Kidney (tissue), 14 donors: ENCODE measurements around the gene FOXN3. TPM values are rescaled to one million over a fixed set of nuclear protein-coding genes. Genes with fewer than 3 reads are reported as not detected.
A peak's percentile ranks its signal among the peaks of the same experiment; 100 is the strongest.

Experiments used
- DNase-seq, 5 donors: peaks; one replicate each; pipeline ENCODE4 v3.0.0-alpha.2; 2013 to 2020
- FAIRE-seq: peaks from 2 replicates; lab custom pipeline; 2012; peaks lifted over from hg19 to GRCh38; lab: Jason Lieb, UNC
- H3K27ac ChIP-seq, 2 donors: one replicate each; pipeline ENCODE4 v1.7.0; 2013; ENCODE audit warnings: low read depth in 2 of 2, low read length in 2 of 2, inconsistent platforms in 1 of 2
- H3K27me3 ChIP-seq: one replicate; pipeline ENCODE4 v1.7.1; 2013; ENCODE audit warnings: low read length, inconsistent platforms; ENCODE audit not compliant: control insufficient read depth, insufficient read depth
- H3K36me3 ChIP-seq, 3 donors: one replicate each; pipeline versions ENCODE4 v1.7.0 to v1.7.1; 2013; ENCODE audit warnings: low read length in 3 of 3, control low read depth in 1 of 3, inconsistent platforms in 1 of 3; ENCODE audit not compliant: insufficient read depth in 3 of 3, control insufficient read depth in 2 of 3
- H3K4me1 ChIP-seq, 3 donors: one replicate each; pipeline versions ENCODE4 v1.7.0 to v1.7.1; 2013; ENCODE audit warnings: low read length in 3 of 3, inconsistent platforms in 1 of 3, low read depth in 1 of 3; ENCODE audit not compliant: control insufficient read depth in 2 of 3, insufficient read depth in 2 of 3
- H3K4me3 ChIP-seq, 3 donors: one replicate each; pipeline versions ENCODE4 v1.7.0 to v1.8.1; 2013; ENCODE audit warnings: low read length in 3 of 3, control low read depth in 1 of 3, inconsistent platforms in 1 of 3
- H3K9ac ChIP-seq, 3 donors: one replicate each; pipeline versions ENCODE4 v1.7.0 to v1.7.1; 2013; ENCODE audit warnings: low read length in 3 of 3, control low read depth in 1 of 3, inconsistent platforms in 1 of 3
- H3K9me3 ChIP-seq, 3 donors: one replicate each; pipeline versions ENCODE4 v1.7.0 to v1.7.1; 2013; ENCODE audit warnings: low read length in 3 of 3, control low read depth in 1 of 3, inconsistent platforms in 1 of 3; ENCODE audit not compliant: control insufficient read depth in 2 of 3, insufficient read depth in 1 of 3
- intact Hi-C: fragments of 100-400 bp; cut with DNase I; formaldehyde crosslinking; loops from one replicate; pipeline ENCODE4 v1.11.1; 2022
- polyA plus RNA-seq: library from polyadenylated mRNA; stranded (reverse); fragments of 350-450 nt; fragmentation: Illumina TruSeq; extraction: RNeasy Lipid Tissue Mini Kit (QIAGEN cat#74804); gene quantifications from one replicate; pipeline ENCODE4 v1.2.3, GENCODE V29; 2014; ENCODE audit warnings: low read depth, low replicate concordance; ENCODE audit not compliant: insufficient read depth
- total RNA-seq: library from RNA; stranded (reverse); fragmentation: NEBNext Ultra II Directional; extraction: Animal tissue kit (Norgen Biotek cat#: 25700); gene quantifications from one replicate; pipeline ENCODE4 v1.2.1, GENCODE V29; 2021
- TF ChIP-seq, protein P1 (sequence below): IDR thresholded peaks from 3 replicates; pipeline ENCODE4 v1.5.1; 2012; ENCODE audit warnings: mild to moderate bottlenecking, moderate library complexity, borderline replicate concordance; ENCODE audit not compliant: insufficient read depth; ENCODE audit errors: extremely low read depth
- donor health status: control.
- donor health status: control.
- donor health status: control.
- donor health status: control.
- donor health status: control.
- donor health status: DM: yes; HTN: yes; CAD: no.
- donor health status: Normal renal cell carcinoma (clear cell type).

The FOXN3 gene
- total and polyA plus RNA-seq, 2 donors from 2014 or later: 6.4 to 50.1 TPM

DNA sequence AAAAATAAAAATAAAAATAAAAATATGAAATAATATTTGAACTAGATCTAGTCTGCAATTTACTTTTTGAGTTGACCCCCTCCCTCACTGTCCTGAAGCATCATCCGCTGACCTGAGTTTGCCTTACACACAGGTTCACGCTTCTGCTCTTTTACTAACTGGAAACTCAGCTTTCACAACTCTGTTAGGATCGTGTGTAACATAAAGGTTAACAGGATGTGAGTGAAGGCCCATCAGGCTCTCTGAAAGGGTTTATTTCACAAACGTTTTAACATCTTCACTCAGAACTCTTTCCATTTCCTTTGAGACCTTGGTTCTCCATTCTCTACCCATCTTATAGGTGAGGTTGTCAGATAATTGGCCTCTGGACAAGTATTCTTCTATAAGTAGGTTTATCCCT, 191.4 kb downstream of the FOXN3 start:
- Histone ChIP-seq H3K27me3 (no peaks in the 10 kb centered on the region), H3K36me3 (no peaks in the 10 kb centered on the region), H3K9me3 (no peaks in the 10 kb centered on the region), H3K4me3 (no peak overlapping the region), H3K27ac (no peak overlapping the region), H3K9ac (no peak overlapping the region), H3K4me1 (peaks cover 0 to 3% (median 3%) of the 10 kb centered on the region in 3 donors)
- intact Hi-C loops: no loop called here
- FAIRE-seq (no peak), DNase-seq (no peak)
- TF ChIP-seq, protein P1, sequence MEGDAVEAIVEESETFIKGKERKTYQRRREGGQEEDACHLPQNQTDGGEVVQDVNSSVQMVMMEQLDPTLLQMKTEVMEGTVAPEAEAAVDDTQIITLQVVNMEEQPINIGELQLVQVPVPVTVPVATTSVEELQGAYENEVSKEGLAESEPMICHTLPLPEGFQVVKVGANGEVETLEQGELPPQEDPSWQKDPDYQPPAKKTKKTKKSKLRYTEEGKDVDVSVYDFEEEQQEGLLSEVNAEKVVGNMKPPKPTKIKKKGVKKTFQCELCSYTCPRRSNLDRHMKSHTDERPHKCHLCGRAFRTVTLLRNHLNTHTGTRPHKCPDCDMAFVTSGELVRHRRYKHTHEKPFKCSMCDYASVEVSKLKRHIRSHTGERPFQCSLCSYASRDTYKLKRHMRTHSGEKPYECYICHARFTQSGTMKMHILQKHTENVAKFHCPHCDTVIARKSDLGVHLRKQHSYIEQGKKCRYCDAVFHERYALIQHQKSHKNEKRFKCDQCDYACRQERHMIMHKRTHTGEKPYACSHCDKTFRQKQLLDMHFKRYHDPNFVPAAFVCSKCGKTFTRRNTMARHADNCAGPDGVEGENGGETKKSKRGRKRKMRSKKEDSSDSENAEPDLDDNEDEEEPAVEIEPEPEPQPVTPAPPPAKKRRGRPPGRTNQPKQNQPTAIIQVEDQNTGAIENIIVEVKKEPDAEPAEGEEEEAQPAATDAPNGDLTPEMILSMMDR: no peak

DNA sequence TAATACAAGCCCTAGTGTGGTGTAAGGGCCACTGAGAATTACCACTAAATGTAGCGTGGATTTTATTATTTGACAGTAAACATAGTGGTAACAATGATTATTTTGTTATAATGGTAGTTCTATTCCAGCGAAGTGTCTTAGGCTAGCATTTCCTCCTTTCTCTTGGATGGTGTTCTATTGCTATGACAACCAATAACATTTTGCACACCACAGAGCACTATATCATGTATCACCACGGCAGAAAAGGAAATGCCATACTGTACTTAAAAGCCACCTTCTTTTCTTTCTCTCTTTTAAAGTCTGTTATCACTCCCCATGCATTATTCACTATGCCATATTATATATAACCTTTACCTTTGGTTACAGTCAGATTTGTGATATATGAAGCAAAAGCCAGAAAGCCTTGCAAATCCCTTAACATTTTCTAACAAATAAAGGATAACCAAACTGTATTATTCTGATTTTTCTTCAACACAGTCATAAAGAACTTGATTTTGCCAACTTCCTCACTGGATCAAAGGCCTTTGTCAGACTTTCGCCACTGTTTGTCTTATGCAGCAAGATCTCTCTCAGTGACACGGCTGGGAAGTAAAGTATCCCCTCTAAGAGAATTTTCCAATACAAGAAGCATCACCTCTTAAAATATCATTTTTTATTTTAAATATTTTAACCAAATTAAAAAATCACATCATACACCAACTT, 195.8 kb downstream of the FOXN3 start:
- Histone ChIP-seq H3K9me3 (no peaks in the 10 kb centered on the region), H3K27ac (no peak overlapping the region), H3K27me3 (no peaks in the 10 kb centered on the region), H3K4me1 (peaks cover 0 to 3% (median 0%) of the 10 kb centered on the region in 3 donors), H3K4me3 (no peak overlapping the region), H3K9ac (no peak overlapping the region), H3K36me3 (no peaks in the 10 kb centered on the region)
- DNase-seq: peak in 2 of 5 donors; percentile 69 to 80
- TF ChIP-seq, protein P1: no peak
- no peak for FAIRE-seq
- intact Hi-C loops: no loop called here

DNA sequence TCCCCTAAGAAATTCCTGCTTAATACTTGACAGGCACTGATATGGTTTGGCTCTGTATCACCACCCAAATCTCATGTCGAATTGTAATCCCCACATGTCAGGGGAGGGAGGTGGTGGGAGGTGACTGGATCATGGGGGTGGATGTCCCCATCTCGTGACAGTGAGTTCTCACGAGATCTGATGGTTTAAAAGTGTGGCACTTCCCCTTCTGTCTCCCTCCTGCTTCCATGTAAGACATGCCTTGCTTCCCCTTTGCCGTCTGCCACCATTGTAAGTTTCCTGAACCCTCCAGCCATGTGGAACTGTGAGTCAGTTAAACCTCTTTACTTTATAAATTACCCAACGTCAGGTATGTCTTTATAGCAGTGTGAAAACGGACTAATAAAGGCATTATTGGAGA, 198.0 kb downstream of the FOXN3 start:
- H3K4me3 ChIP-seq: no peak overlapping the region
- FAIRE-seq (no peak), DNase-seq (no peak)
- no peak overlapping the region for H3K27ac ChIP-seq
- intact Hi-C loops: no loop called here
- no peak overlapping the region for H3K9ac ChIP-seq
- H3K36me3 ChIP-seq: no peaks in the 10 kb centered on the region
- peaks cover 0 to 3% (median 2%) of the 10 kb centered on the region in 3 donors for H3K4me1 ChIP-seq
- no peaks in the 10 kb centered on the region for H3K27me3 ChIP-seq
- no peaks in the 10 kb centered on the region for H3K9me3 ChIP-seq
- TF ChIP-seq, protein P1: no peak

DNA sequence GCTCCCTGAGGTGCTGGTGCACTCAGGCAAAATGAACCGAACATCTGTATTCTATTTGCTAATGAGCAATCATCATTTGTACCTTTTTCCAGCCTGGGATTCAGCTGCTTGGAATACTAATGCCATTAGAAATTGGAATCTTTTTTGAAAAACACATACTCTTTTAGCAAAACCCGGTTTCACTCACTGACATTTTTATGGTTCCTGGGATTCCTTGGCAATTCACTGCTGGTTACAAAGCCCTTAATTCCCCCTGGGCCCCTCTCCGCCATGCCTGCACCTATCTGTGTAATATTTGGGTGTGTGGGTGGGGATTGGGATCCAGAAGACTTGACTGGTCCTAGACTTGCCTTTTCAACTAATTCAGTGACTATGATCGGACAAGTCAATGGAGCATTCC, 199.1 kb downstream of the FOXN3 start:
- H3K27ac ChIP-seq: no peak overlapping the region
- intact Hi-C loops: no loop called here
- TF ChIP-seq, protein P1: no peak
- H3K9ac ChIP-seq: no peak overlapping the region
- H3K4me1 ChIP-seq: peaks cover 0 to 3% (median 2%) of the 10 kb centered on the region in 3 donors
- DNase-seq (peak in 1 of 5 donors; percentile 79), FAIRE-seq (no peak)
- no peak overlapping the region for H3K4me3 ChIP-seq
- H3K36me3 ChIP-seq: no peaks in the 10 kb centered on the region
- no peaks in the 10 kb centered on the region for H3K9me3 ChIP-seq
- H3K27me3 ChIP-seq: no peaks in the 10 kb centered on the region
